H9 (cell line): ENCODE results near the gene TMBIM1. TPM values are rescaled to one million over a fixed set of nuclear protein-coding genes. Genes with fewer than 3 reads are reported as not detected.
A peak's percentile ranks its signal among the peaks of the same experiment; 100 is the strongest.

Experiments used
- DNase-seq: peaks from one replicate; pipeline ENCODE4 v3.0.0-alpha.2; 2017
- H2AFZ ChIP-seq: one replicate; pipeline ENCODE4 v1.6.1; 2013; ENCODE audit warnings: mild to moderate bottlenecking, low read length, control low read depth, moderate library complexity
- H2AK5ac ChIP-seq: 2 replicates; pipeline ENCODE4 v1.6.1; 2013; ENCODE audit warnings: low read length, control low read depth, mixed read lengths; ENCODE audit not compliant: insufficient read length
- H2BK120ac ChIP-seq: one replicate; pipeline ENCODE4 v1.6.1; 2013; ENCODE audit warnings: low read depth, mild to moderate bottlenecking, low read length, control low read depth, inconsistent platforms; ENCODE audit not compliant: poor library complexity, severe bottlenecking
- H2BK12ac ChIP-seq: 2 replicates; pipeline ENCODE4 v1.6.1; 2013; ENCODE audit warnings: low read length, control low read depth, mixed read lengths, low read depth; ENCODE audit not compliant: insufficient read length
- H2BK15ac ChIP-seq: 2 replicates; pipeline ENCODE4 v1.6.1; 2013; ENCODE audit warnings: low read depth, low read length, control low read depth
- H2BK20ac ChIP-seq: one replicate; pipeline ENCODE4 v1.6.1; 2013; ENCODE audit warnings: low read depth, mild to moderate bottlenecking, low read length, control low read depth, inconsistent platforms; ENCODE audit not compliant: poor library complexity, severe bottlenecking
- H2BK5ac ChIP-seq: 2 replicates; pipeline ENCODE4 v1.6.1; 2013; ENCODE audit warnings: low read length, control low read depth, mixed read lengths; ENCODE audit not compliant: insufficient read length
- H3K14ac ChIP-seq: 2 replicates; pipeline ENCODE4 v1.6.1; 2013; ENCODE audit warnings: low read length, control low read depth; ENCODE audit not compliant: insufficient read depth
- H3K18ac ChIP-seq: 2 replicates; pipeline ENCODE4 v1.6.1; 2013; ENCODE audit warnings: low read depth, mild to moderate bottlenecking, mixed read lengths, low read length, control low read depth; ENCODE audit not compliant: insufficient read length
- H3K23ac ChIP-seq: 2 replicates; pipeline ENCODE4 v1.6.1; 2013; ENCODE audit warnings: low read length, control low read depth, mixed read lengths, low read depth; ENCODE audit not compliant: insufficient read length
- H3K23me2 ChIP-seq: 2 replicates; pipeline ENCODE4 v1.6.1; 2013; ENCODE audit warnings: low read depth, mild to moderate bottlenecking, mixed read lengths, low read length, control low read depth; ENCODE audit not compliant: insufficient read length, poor library complexity, severe bottlenecking
- H3K27ac ChIP-seq: 2 replicates; pipeline ENCODE4 v1.5.1; 2013; ENCODE audit warnings: low read length, control low read depth, mixed read lengths, low read depth; ENCODE audit not compliant: insufficient read length
- H3K27me3 ChIP-seq: 2 replicates; pipeline ENCODE4 v1.6.1; 2013; ENCODE audit warnings: low read length, control low read depth, inconsistent platforms; ENCODE audit not compliant: insufficient read depth
- H3K4ac ChIP-seq: 2 replicates; pipeline ENCODE4 v1.6.1; 2013; ENCODE audit warnings: low read depth, mild to moderate bottlenecking, control low read depth, inconsistent platforms, low read length, moderate library complexity
- H3K4me1 ChIP-seq: 2 replicates; pipeline ENCODE4 v1.6.1; 2013; ENCODE audit warnings: low read length, control low read depth, inconsistent platforms; ENCODE audit not compliant: insufficient read depth
- H3K4me2 ChIP-seq: 2 replicates; pipeline ENCODE4 v1.6.1; 2013; ENCODE audit warnings: low read length, control low read depth, mixed read lengths; ENCODE audit not compliant: insufficient read length, insufficient read depth
- H3K56ac ChIP-seq: 2 replicates; pipeline ENCODE4 v1.6.1; 2013; ENCODE audit warnings: low read depth, mild to moderate bottlenecking, mixed read lengths, low read length, control low read depth; ENCODE audit not compliant: insufficient read length
- H3K79me1 ChIP-seq: 2 replicates; pipeline ENCODE4 v1.6.1; 2013; ENCODE audit warnings: low read depth, mild to moderate bottlenecking, moderate library complexity, low read length, control low read depth, inconsistent platforms; ENCODE audit not compliant: insufficient read depth, poor library complexity, severe bottlenecking
- H3K79me2 ChIP-seq: 2 replicates; pipeline ENCODE4 v1.6.1; 2013; ENCODE audit warnings: low read length, control low read depth, inconsistent platforms; ENCODE audit not compliant: insufficient read depth
- H3K9ac ChIP-seq: 2 replicates; pipeline ENCODE4 v1.6.1; 2013; ENCODE audit warnings: low read length, control low read depth, mixed read lengths; ENCODE audit not compliant: insufficient read length; ENCODE audit errors: extremely low read depth
- H3K9me3 ChIP-seq: one replicate; pipeline ENCODE4 v1.6.1; 2013; ENCODE audit warnings: low read depth, low read length, inconsistent platforms; ENCODE audit not compliant: control insufficient read depth
- H3T11ph ChIP-seq: one replicate; pipeline ENCODE4 v1.6.1; 2013; ENCODE audit warnings: mild to moderate bottlenecking, low read length, control low read depth, inconsistent platforms
- H4K20me1 ChIP-seq: one replicate; pipeline ENCODE4 v1.6.1; 2013; ENCODE audit not compliant: control insufficient read depth, insufficient read length, insufficient read depth
- H4K5ac ChIP-seq: 2 replicates; pipeline ENCODE4 v1.6.1; 2013; ENCODE audit warnings: low read depth, mild to moderate bottlenecking, mixed read lengths, low read length, control low read depth; ENCODE audit not compliant: insufficient read length
- H4K8ac ChIP-seq: replicated peaks from 2 replicates; pipeline ENCODE4 v1.6.1; 2013; ENCODE audit warnings: low read length, control low read depth, mixed read lengths, low read depth; ENCODE audit not compliant: insufficient read length
- H4K91ac ChIP-seq: 2 replicates; pipeline ENCODE4 v1.6.1; 2013; ENCODE audit warnings: low read depth, mild to moderate bottlenecking, moderate library complexity, mixed read lengths, low read length, control low read depth; ENCODE audit not compliant: insufficient read length
- H3K27ac Mint-ChIP-seq, 3 experiments: 2 replicates in 2 of 3; 3 replicates in 1 of 3; pipeline ENCODE4 v1.8.0; 2020 to 2021; ENCODE audit warnings: mixed read lengths in 3 of 3, mild to moderate bottlenecking in 1 of 3, moderate library complexity in 1 of 3
- H3K27me3 Mint-ChIP-seq: 2 replicates; pipeline ENCODE4 v1.8.0; 2021; ENCODE audit warnings: low read depth, mild to moderate bottlenecking, moderate library complexity, mixed read lengths
- H3K36me3 Mint-ChIP-seq, 3 experiments: 2 replicates in 2 of 3; 3 replicates in 1 of 3; pipeline ENCODE4 v1.8.0; 2020 to 2021; ENCODE audit warnings: low read depth in 3 of 3, mixed read lengths in 3 of 3; ENCODE audit not compliant: insufficient read depth in 1 of 3
- H3K4me1 Mint-ChIP-seq, 2 experiments: 2 replicates each; pipeline ENCODE4 v1.8.0; 2020; ENCODE audit warnings: mixed read lengths in 2 of 2
- H3K4me3 Mint-ChIP-seq, 2 experiments: 2 replicates in 1 of 2; 3 replicates in 1 of 2; pipeline ENCODE4 v1.8.0; 2020 to 2021; ENCODE audit warnings: mild to moderate bottlenecking in 2 of 2, mixed read lengths in 2 of 2, moderate library complexity in 1 of 2
- H3K9me3 Mint-ChIP-seq, 2 experiments: 2 replicates in 1 of 2; 3 replicates in 1 of 2; pipeline ENCODE4 v1.8.0; 2020; ENCODE audit warnings: mild to moderate bottlenecking in 2 of 2, mixed read lengths in 2 of 2, moderate library complexity in 1 of 2
- CTCF ChIP-seq: fragments of 200-600 bp; sonication (generic); conservative IDR thresholded peaks from 3 replicates; pipeline ENCODE4 v1.8.0; 2021; ENCODE audit warnings: antibody characterized with exemption, mild to moderate bottlenecking
- WGBS: extraction: QIAGEN DNeasy Blood & Tissue Kit; methylation state at CpG from one replicate; pipeline ENCODE4 v1.1.7; 2013; ENCODE audit warnings: missing lambda C conversion rate, low lambda C conversion rate, mixed read lengths; ENCODE audit not compliant: insufficient read length; ENCODE audit errors: extremely low coverage; 5-methylcytosine and 5-hydroxymethylcytosine counted together
- total RNA-seq: library from RNA; stranded (reverse); gene quantifications from 2 replicates; pipeline ENCODE4 v1.2.1, GENCODE V29; 2021

Gene TMBIM1
- total RNA-seq, 1 experiment from 2014 or later, result 17.4 TPM

DNA sequence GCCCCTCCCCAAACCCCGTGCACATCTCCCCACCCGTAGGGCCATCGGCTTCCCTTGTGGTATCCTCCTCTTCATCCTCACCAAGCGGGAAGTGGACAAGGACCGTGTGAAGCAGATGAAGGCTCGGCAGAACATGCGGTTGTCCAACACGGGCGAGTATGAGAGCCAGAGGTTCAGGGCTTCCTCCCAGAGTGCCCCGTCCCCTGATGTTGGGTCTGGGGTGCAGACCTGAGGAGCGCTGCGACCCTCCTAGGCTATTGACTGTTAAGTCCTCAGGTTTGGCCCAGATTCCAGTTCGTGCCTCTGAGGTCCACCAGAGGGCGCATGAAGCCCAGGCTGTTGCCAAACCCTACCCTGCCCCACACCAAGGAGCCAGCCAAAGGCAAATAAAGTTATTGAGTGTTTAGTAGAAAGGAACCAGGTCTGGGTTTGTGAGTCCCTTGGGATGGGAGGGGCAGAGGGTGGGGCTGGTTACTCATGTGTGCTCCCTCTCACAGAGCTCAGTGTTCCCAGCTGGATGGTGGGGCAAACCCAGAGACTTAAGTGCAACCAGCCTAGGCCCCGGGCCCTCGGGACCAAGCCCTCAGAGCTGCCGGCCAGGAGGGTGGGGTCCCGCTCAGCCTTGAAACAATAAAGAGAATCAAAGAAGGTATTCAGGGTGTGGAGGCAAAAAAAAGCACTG lies 19.6 kb downstream of the TMBIM1 start:
- DNase-seq, result peak; percentile 86
- no peak overlapping the region for H2BK15ac ChIP-seq
- H3K4me1 ChIP-seq, result no peaks in the 10 kb centered on the region
- H2BK120ac ChIP-seq, result no peak overlapping the region
- H3K79me1 ChIP-seq, result no peaks in the 10 kb centered on the region
- no peak overlapping the region for H2AFZ ChIP-seq
- H3K36me3 Mint-ChIP-seq, result peaks cover 6 to 43% (median 36%) of the 10 kb centered on the region in 3 experiments
- peak; percentile 92 for TF ChIP-seq CTCF
- H3K4me2 ChIP-seq, result no peak overlapping the region
- no peak overlapping the region for H3K27ac ChIP-seq
- H3K79me2 ChIP-seq, result no peaks in the 10 kb centered on the region
- H4K5ac ChIP-seq, result no peak overlapping the region
- H3K4me3 Mint-ChIP-seq, result peak overlapping the region; percentile 58 to 80; a peak in 3 of 5 replicates
- H3K23ac ChIP-seq, result no peak overlapping the region
- no peak overlapping the region for H4K8ac ChIP-seq
- no CpG with 5 or more reads among the region's 18 CpGs for WGBS
- no peak overlapping the region for H3K9ac ChIP-seq
- H3K56ac ChIP-seq, result no peak overlapping the region
- no peak overlapping the region for H2AK5ac ChIP-seq
- peaks cover 18 to 21% of the 10 kb centered on the region in 2 experiments for H3K4me1 Mint-ChIP-seq
- H2BK20ac ChIP-seq, result no peak overlapping the region
- H4K20me1 ChIP-seq, result no peaks in the 10 kb centered on the region
- no peak overlapping the region for H3K18ac ChIP-seq
- no peak overlapping the region for H3K4ac ChIP-seq
- no peak overlapping the region for H3K27ac Mint-ChIP-seq
- H3K14ac ChIP-seq, result no peak overlapping the region
- H3K27me3 ChIP-seq, result no peaks in the 10 kb centered on the region
- no peaks in the 10 kb centered on the region; the same call in 1 of the 2 replicates for H3K27me3 Mint-ChIP-seq
- H3T11ph ChIP-seq, result no peak overlapping the region
- H4K91ac ChIP-seq, result no peak overlapping the region
- no peaks in the 10 kb centered on the region for H3K9me3 Mint-ChIP-seq
- no peak overlapping the region for H2BK5ac ChIP-seq
- H3K23me2 ChIP-seq, result peaks cover 9% of the 10 kb centered on the region
- H2BK12ac ChIP-seq, result no peak overlapping the region
- H3K9me3 ChIP-seq, result no peaks in the 10 kb centered on the region
